OCI-LY7 (cell line): ENCODE data around the gene CHD9. TPM values are rescaled to one million over a fixed set of nuclear protein-coding genes. Genes with fewer than 3 reads are reported as not detected.

Experiments
- BruUV-seq: library from RNA; stranded (reverse); fragments of 400-500 nt; replicated peaks from 2 replicates; lab custom pipeline; 2021; lab: Mats Ljungman, UMichigan
- CTCF ChIA-PET: fragments of 300-600 bp; sonication (Branson Sonifier 250); formaldehyde crosslinking; loops from one replicate; lab custom pipeline; 2022; ENCODE audit warnings: antibody characterized with exemption; ENCODE audit not compliant: unreplicated experiment; lab: Charles Lee
- POLR2A ChIA-PET: fragments of 300-600 bp; sonication (Branson Sonifier 250); formaldehyde crosslinking; loops from one replicate; lab custom pipeline; 2022; ENCODE audit warnings: antibody characterized with exemption; lab: Charles Lee
- DNase-seq: peaks from one replicate; pipeline ENCODE4 v3.0.0-alpha.2; 2015; ENCODE audit warnings: low spot score
- H2AFZ ChIP-seq: fragments of 200-600 bp; sonication (generic), shearing (Covaris generic); 2 replicates; pipeline ENCODE4 v1.6.1; 2014; ENCODE audit warnings: mild to moderate bottlenecking, antibody characterized with exemption, low read length, moderate library complexity
- H3K27ac ChIP-seq: fragments of 200-600 bp; sonication (generic); 2 replicates; pipeline ENCODE4 v1.5.1; 2014; ENCODE audit warnings: mixed run types, low read depth, mild to moderate bottlenecking, moderate library complexity, low read length, inconsistent platforms; ENCODE audit not compliant: poor library complexity, severe bottlenecking
- H3K36me3 ChIP-seq: fragments of 200-600 bp; sonication (generic); 2 replicates; pipeline ENCODE4 v1.6.1; 2014; ENCODE audit warnings: mild to moderate bottlenecking, antibody characterized with exemption, low read length, moderate library complexity, mixed read lengths; ENCODE audit not compliant: insufficient read depth
- H3K4me1 ChIP-seq: fragments of 200-600 bp; sonication (generic); 2 replicates; pipeline ENCODE4 v1.5.1; 2014; ENCODE audit warnings: mild to moderate bottlenecking, low read length; ENCODE audit not compliant: insufficient read depth, poor library complexity, severe bottlenecking
- H3K4me2 ChIP-seq: fragments of 200-600 bp; sonication (generic); 2 replicates; pipeline ENCODE4 v1.6.1; 2014; ENCODE audit warnings: mild to moderate bottlenecking, low read length
- H3K4me3 ChIP-seq: fragments of 200-600 bp; sonication (generic); 2 replicates; pipeline ENCODE4 v1.5.1; 2014; ENCODE audit warnings: mild to moderate bottlenecking, low read depth, low read length; ENCODE audit not compliant: poor library complexity, severe bottlenecking
- H3K79me2 ChIP-seq: fragments of 200-600 bp; sonication (generic); 2 replicates; pipeline ENCODE4 v1.6.1; 2016; ENCODE audit warnings: low read depth, mild to moderate bottlenecking, low read length, moderate library complexity, mixed read lengths; ENCODE audit not compliant: insufficient read depth
- H3K9me2 ChIP-seq: fragments of 200-600 bp; sonication (generic); 2 replicates; pipeline ENCODE4 v1.6.1; 2016; ENCODE audit warnings: mild to moderate bottlenecking, low read length, mixed read lengths; ENCODE audit not compliant: insufficient read depth
- H3K9me3 ChIP-seq: fragments of 200-600 bp; sonication (generic); 2 replicates; pipeline ENCODE4 v1.6.1; 2014; ENCODE audit warnings: mild to moderate bottlenecking, mixed run types, low read length, mixed read lengths
- H4K20me1 ChIP-seq: fragments of 200-600 bp; sonication (generic); 2 replicates; pipeline ENCODE4 v1.6.1; 2014; ENCODE audit warnings: mild to moderate bottlenecking, antibody characterized with exemption, low read length, moderate library complexity, mixed read lengths; ENCODE audit not compliant: insufficient read depth
- CTCF ChIP-seq: fragments of 200-600 bp; sonication (generic); conservative IDR thresholded peaks from 2 replicates; pipeline ENCODE4 v1.5.1; 2014; ENCODE audit warnings: mild to moderate bottlenecking, antibody characterized with exemption, low read length, moderate library complexity, mixed read lengths
- EZH2phosphoT487 ChIP-seq: fragments of 200-600 bp; sonication (generic); IDR thresholded peaks from 2 replicates; pipeline ENCODE4 v1.6.1; 2018; ENCODE audit warnings: low read depth, borderline replicate concordance, mild to moderate bottlenecking, mixed run types, antibody characterized with exemption, low read length, moderate library complexity, mixed read lengths
- intact Hi-C: fragments of 100-400 bp; cut with micrococcal nuclease; formaldehyde crosslinking; loops from one replicate; pipeline ENCODE4 v1.10.0; 2022; ENCODE audit not compliant: unreplicated experiment
- total RNA-seq, 2 experiments: library from RNA; depleted of rRNA in 1 of 2; stranded (reverse); fragments of >200 nt in 1 of 2; shearing (Covaris generic) in 1 of 2; gene quantifications; 2 replicates each; pipeline ENCODE4 v1.2.3, GENCODE V29; 2014 to 2022

The CHD9 gene
- total RNA-seq, 2 experiments from 2014 or later = 52.6 to 85.9 TPM

DNA sequence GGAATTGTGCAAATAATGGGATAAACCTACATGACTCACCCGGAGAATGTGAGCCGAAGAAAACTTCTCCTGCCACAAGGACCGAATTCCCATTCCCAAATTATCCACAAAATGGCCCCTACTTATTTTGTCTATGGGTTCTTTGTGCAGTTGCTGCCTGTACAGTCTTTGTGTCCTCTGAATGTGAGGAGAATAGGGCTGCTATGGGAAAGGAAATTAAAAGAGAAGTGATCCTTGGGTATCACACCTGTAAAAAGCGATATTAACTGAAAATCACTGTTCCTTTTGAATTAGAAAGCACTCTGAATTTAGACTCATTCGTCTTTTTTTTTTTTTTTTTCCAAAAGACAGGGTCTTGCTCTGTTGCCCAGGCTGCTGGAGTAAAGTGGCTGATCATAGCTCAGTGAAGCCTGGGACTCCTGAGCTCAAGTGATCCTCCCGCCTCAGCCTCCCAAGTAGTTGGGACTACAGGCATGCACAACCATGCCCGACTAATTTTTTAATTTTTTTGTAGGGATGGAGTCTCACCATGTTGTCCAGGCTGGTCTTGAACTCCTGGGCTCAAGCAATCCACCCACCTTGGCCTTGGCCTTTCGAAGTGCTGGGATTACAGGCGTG, 45.4 kb downstream of the CHD9 start:
- DNase-seq = peak; percentile 53
- H3K4me2 ChIP-seq = peak overlapping the region; percentile 80
- BruUV-seq = no TSS peak
- H3K4me3 ChIP-seq = peak overlapping the region; percentile 69
- ChIA-PET CTCF (interaction anchor here (0.6 to 0.8 kb wide), 2 partner anchors 13 to 21 kb away, joined by 3 read pairs; no protein-coding TSS in a partner anchor), POLR2A (interaction anchor here (0.7 to 8.1 kb wide), 12 partner anchors 18 to 1823 kb away, joined by 3 to 77 read pairs (median 8); partner anchors contain the start of gene CHD9)
- peaks cover 76% of the 10 kb centered on the region for H3K4me1 ChIP-seq
- peaks cover 80% of the 10 kb centered on the region for H3K79me2 ChIP-seq
- peaks cover 19% of the 10 kb centered on the region for H3K36me3 ChIP-seq
- peak overlapping the region; percentile 97 for H3K27ac ChIP-seq
- H3K9me3 ChIP-seq = 0 out of 2 replicates have a peak, but pooled peaks cover 1% of the 10 kb centered on the region
- H4K20me1 ChIP-seq = no peaks in the 10 kb centered on the region
- no peak for TF ChIP-seq CTCF
- intact Hi-C loops = no loop called here
- H3K9me2 ChIP-seq = no peaks in the 10 kb centered on the region
- peak overlapping the region; percentile 6; the same call in 1 of the 2 replicates for H2AFZ ChIP-seq

DNA sequence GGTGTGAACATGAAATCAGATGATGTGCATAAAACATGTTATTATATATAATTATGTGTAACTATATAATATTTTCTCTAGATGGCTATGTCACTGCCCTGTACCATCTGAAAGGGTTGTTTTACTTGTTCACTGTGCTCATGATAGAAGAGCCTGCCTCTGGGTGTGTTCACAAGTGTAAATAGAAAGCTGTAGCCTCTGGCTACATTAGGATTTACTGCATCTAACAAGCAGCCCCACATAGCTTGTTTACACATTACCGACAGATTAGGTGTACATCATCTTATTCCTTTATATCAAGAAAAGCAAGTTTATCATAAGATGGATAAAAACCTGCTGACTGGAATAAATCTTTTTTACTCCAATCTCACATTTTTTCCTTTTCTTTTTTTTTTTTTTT, 46.1 kb downstream of the CHD9 start:
- peaks cover 80% of the 10 kb centered on the region for H3K79me2 ChIP-seq
- H4K20me1 ChIP-seq = no peaks in the 10 kb centered on the region
- peak overlapping the region; percentile 97 for H3K27ac ChIP-seq
- ChIA-PET POLR2A (interaction anchor here (0.5 to 8.1 kb wide), 13 partner anchors 17 to 1823 kb away, joined by 3 to 77 read pairs (median 4); partner anchors contain the start of gene CHD9), CTCF (interaction anchor here (0.6 kb wide), 1 partner anchor 13 kb away, joined by 3 read pairs; no protein-coding TSS in a partner anchor)
- peak overlapping the region; percentile 69 for H3K4me3 ChIP-seq
- peaks cover 21% of the 10 kb centered on the region for H3K36me3 ChIP-seq
- H3K4me1 ChIP-seq = peaks cover 71% of the 10 kb centered on the region
- intact Hi-C loops = no loop called here
- H3K4me2 ChIP-seq = peak overlapping the region; percentile 80
- H3K9me3 ChIP-seq = 0 out of 2 replicates have a peak, but pooled peaks cover 6% of the 10 kb centered on the region
- H3K9me2 ChIP-seq = no peaks in the 10 kb centered on the region
- no peak for DNase-seq
- BruUV-seq = no TSS peak
- no peak overlapping the region for H2AFZ ChIP-seq
- no peak for TF ChIP-seq EZH2phosphoT487
- no peak for TF ChIP-seq CTCF

DNA sequence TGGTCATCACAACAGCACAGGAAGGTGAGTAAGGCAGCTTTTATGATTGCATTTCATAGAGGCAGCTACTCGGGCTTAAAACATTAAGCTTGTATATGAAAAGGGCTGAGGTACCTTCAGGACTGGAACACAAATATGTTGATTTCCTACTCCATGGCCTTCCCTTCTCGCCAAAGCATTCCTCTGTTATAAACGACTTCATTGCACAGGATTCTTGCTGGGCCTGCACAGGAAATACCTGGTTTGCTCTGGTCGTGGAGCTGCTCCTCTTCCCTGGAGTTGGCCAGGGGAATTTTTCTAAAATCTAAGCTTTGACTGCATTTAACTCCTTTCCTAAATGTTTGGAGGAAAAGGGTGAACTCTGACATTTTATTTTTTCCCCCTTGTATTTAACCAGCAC, 49.0 kb downstream of the CHD9 start:
- intact Hi-C loops = no loop called here
- no peak overlapping the region for H3K27ac ChIP-seq
- no peaks in the 10 kb centered on the region for H4K20me1 ChIP-seq
- ChIA-PET POLR2A (interaction anchor here (0.5 to 8.1 kb wide), 6 partner anchors 8 to 59 kb away, joined by 3 to 77 read pairs (median 4); partner anchors contain the start of gene CHD9), CTCF (interaction anchor here (1.5 kb wide), 1 partner anchor 8 kb away, joined by 3 read pairs; no protein-coding TSS in a partner anchor)
- no TSS peak for BruUV-seq
- no peak for DNase-seq
- H3K4me1 ChIP-seq = peaks cover 43% of the 10 kb centered on the region
- no peaks in the 10 kb centered on the region for H3K9me2 ChIP-seq
- H3K4me3 ChIP-seq = no peak overlapping the region
- peaks cover 6% of the 10 kb centered on the region; the same call in 1 of the 2 replicates for H3K9me3 ChIP-seq
- TF ChIP-seq CTCF (no peak), EZH2phosphoT487 (no peak)
- H3K79me2 ChIP-seq = peaks cover 83% of the 10 kb centered on the region
- peaks cover 38% of the 10 kb centered on the region for H3K36me3 ChIP-seq
- H3K4me2 ChIP-seq = no peak overlapping the region
- H2AFZ ChIP-seq = no peak overlapping the region
